HG03159 (cell line): Measurements from ENCODE around the gene WDR81.
"Not testable (repeated sequence)": the region's sequence is repeated elsewhere in the genome, so short reads cannot be mapped to it uniquely, and the experiment has no call there.

ENCODE experiments used
- ATAC-seq: cut with Tn5 transposase; IDR thresholded peaks from one replicate; pipeline ENCODE4 v1.9.1; 2021; ENCODE audit warnings: mild to moderate bottlenecking, moderate library complexity; ENCODE audit not compliant: unreplicated experiment

Gene WDR81

DNA sequence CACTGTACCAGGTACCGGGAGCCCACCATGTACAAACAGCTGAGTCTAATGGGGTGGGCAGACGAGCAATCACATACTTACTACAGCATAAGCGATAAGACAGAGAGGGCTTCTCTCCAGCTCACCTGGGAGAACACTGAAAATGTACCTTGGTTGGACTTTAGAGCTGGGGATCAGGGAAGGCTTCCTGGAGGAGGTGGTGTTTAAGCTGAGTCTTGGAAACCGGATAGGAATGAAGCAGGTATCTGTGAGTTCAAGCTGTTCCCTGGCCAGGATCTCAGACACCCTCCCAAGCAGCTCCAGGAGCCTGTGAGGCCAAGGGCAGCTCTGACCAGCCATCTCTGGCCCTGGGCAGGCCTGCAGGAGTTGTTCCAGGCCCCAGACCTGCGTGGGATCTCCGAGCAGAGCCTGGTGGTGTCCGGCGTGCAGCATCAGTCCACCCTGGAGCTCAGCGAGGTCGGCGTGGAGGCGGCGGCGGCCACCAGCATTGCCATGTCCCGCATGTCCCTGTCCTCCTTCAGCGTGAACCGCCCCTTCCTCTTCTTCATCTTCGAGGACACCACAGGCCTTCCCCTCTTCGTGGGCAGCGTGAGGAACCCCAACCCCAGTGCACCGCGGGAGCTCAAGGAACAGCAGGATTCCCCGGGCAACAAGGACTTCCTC is 29.4 kb downstream of the WDR81 start:
- ATAC-seq = no peak

DNA sequence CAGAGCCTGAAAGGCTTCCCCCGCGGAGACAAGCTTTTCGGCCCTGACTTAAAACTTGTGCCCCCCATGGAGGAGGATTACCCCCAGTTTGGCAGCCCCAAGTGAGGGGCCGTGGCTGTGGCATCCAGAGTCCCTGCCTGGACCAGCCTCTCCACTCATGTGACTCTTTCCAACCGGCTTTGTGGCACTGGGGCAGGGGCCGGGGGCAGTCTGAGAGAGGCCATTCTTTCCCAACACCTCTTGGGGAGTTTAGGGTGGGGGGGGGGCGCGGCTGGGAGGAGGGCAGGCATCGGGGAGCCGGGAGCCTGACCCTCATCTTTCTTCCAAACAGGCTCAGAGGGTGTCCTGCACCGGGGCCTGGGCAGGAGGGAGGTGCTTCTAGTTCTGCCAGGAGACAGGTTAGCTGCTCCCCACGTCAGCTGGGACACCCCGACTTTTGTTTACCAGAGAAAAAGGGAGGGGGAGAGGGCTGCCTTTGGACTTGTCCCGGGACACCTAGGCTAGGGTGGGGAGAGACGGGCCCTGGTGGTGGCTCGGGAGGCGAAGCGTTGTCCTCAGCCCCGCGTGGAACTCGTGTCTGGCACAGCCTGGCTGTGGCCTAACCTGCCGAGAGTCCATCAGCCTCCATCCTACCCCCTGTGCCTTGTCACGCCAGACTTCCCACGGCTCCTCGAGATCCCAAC is 30.1 kb downstream of the WDR81 start:
- ATAC-seq = no peak

DNA sequence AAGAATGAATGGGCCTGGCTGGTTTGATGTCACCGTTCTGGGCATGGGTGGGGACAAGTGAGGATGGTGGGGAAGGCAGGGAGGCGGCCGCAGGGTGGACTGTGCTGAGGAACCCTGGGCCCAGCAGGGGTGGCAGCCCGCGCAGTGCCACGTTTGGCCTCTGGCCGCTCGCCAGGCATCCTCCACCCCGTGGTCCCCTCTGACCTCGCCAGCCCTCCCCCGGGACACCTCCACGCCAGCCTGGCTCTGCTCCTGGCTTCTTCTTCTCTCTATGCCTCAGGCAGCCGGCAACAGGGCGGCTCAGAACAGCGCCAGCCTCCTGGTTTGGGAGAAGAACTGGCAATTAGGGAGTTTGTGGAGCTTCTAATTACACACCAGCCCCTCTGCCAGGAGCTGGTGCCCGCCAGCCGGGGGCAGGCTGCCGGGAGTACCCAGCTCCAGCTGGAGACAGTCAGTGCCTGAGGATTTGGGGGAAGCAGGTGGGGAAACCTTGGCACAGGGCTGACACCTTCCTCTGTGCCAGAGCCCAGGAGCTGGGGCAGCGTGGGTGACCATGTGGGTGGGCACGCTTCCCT is 30.8 kb downstream of the WDR81 start:
- no peak for ATAC-seq

DNA sequence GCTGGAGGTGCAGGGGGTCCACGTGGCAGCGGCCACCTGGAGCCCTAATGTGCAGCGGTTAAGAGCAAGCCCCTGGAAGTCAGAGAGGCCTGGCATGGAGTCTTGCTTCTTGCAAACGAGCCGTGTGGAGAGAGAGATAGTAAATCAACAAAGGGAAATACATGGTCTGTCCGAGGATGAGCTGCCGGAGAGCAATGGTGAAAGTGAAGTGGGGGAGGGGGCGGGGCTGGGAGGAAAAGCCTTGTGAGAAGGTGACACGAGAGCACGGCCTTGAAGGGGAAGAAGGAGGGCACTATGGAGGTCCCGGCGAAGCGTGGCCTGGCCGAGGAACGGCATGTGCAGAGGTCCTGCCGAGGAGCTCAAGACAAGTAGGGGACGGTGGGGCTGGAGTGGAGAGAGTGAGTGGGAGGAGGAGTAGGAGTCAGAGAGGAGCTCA is 31.3 kb downstream of the WDR81 start:
- ATAC-seq = no peak

DNA sequence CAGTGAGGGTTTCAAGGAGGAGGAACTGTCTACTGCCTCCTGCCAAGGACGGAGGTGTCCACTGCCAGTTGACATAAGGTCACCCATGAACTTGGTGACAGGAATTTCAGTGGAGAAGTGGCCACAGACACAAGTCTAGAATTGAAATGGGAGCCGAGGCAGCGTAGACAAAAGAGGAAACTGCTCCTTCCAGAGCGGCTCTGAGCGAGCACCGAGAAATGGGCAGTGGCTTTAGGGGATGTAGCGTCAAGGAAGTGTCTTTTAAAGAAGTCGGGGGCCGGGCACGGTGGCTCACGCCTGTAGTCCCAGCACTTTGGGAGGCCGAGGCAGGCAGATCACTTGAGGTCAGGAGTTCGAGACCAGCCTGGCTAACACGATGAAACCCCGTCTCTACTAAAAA is 34.3 kb downstream of the WDR81 start:
- no peak for ATAC-seq

DNA sequence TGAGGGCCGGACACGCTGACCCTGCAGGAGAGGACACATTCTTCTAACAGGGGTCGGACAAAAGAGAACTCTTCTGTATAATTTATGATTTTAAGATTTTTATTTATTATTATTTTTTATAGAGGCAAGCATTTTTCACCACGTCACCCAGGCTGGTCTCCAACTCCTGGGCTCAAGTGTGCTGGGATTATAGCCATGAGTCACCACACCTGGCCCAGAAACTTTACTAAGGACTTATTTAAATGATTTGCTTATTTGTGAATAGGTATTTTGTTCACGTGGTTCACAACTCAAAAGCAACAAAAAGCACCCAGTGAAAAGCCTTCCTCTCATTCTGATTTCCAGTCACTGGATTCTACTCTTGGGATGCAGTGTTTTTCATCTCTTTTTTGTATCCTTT is 35.0 kb downstream of the WDR81 start:
- no peak for ATAC-seq

DNA sequence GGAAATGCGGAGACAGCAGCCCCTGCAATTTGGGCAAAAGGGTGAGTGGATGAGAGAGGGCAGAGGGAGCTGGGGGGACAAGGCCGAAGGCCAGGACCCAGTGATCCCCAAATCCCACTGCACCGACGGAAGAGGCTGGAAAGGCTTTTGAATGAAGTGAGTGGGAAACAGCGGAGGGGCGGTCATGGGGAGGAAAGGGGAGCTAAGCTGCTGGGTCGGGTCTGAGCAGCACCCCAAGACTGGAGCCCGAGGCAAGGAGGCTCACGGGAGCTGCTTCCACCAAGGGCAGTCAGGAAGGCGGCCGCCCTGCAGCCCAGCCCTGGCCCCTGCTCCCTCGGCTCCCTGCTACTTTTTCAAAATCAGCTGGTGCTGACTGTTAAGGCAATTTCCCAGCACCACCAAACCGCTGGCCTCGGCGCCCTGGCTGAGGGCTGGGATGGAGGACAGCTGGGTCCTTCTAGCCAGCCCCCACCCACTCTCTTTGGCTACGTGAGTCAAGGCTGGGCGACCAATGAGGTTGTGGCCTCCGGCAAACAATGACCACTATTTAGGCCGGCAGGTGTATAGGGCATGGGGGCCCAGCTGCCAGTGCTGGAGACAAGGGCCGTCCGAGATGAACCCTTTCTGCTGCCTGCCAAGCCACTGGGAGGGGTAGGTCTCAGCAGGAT is 37.9 kb downstream of the WDR81 start:
- ATAC-seq = no peak

DNA sequence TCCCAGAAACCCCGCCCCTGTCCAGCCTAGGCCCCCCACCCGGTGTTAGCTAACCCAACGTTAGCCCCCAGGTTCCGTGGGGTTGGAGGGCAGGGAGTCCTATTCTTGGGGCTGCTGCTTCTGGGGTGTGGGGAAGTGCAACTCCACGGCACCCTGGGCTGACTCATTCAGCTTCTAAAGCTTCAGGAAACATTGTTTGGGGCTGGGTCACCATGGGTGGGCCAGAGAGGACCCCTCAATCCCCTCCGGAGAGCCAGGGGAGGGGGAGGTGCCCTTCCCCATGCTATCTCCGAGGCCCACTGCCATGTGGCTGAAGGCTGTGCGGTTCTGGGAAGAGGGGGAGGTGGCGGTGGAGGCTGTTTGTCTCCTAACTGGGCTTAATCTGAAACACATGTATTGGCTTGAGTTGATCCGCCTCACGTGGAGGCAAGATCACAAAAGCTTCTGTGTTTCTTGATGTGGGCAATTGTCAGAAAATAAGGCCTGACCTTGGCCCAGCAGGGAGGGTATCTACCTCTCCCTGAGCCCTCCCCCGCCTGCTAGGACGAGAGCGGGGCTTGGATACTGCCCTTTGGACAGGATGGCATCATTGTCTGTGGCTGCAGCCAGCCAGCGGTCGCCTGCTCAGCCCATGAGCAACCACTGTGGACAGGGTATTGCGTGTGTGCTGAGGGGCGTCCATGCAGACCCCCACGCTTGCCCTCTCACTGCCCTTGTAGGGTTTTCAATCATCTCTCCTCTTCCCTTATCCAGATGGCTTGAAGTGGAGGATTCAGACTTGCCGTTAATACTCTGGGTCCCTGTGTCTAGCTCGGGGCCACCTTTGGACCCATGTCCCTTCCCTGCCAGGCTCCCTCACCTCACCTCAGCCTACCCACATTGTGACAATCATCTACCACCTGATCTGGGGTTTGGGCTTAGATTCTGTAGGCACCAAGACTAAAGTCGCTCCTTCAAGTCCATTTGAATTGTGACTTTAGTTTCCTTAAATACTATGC is 38.7 kb downstream of the WDR81 start:
- no peak for ATAC-seq

DNA sequence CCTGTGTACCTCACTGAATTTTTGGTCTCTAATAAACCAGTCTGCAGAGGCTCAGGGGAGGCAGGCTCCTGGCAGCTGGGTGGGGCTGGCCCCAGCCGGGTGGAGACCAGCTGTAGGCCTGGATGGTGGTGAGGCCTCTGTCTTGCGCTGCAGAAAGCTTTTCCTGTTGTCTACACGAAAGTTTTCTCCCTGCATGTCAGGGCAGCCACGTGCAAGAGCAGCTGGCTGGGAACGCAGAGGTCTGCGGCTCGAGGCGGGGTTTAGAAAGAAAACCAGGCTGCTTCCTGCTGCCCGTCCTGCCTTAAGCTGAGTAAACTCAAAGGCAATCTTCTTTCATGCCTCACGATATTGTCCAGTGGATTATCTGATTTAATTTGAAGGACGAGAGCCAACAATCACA is 39.8 kb downstream of the WDR81 start:
- ATAC-seq = no peak

DNA sequence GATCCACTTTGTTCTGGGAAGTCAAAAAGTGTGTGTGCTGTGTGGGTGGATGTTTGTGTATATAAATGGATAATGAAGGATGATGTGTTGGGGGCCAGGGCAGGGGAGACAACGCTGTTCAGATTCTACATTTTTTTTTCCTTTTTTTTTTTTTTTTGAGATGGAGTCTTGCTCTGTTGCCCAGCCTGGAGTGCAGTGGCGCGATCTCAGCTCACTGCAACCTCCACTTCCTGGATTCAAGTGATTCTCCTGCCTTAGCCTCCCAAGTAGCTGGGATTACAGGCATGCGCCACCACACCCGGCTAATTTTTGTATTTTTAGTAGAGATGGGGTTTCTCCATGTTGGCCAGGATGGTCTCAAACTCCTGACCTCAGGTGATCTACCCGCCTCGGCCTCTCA is 40.2 kb downstream of the WDR81 start:
- not testable (repeated sequence) for ATAC-seq

DNA sequence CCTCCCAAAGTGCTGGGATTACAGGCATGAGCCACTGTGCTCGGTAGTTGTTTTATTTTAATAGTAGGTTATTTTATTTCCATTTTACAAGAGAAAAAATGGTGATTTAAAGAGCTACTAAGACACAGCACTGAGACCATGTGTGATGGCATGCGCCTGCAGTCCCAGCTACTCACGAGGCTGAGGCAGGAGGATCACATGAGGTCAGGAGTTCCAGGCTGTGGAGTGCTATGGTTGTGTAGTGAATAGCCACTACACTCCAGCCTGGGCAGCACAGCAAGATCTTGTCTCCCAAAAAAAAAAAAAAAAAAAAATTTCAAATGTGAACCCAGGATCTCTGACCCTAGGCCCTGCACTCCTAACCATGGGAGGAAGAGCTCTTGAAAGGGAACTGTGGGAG is 41.1 kb downstream of the WDR81 start:
- ATAC-seq = no peak

DNA sequence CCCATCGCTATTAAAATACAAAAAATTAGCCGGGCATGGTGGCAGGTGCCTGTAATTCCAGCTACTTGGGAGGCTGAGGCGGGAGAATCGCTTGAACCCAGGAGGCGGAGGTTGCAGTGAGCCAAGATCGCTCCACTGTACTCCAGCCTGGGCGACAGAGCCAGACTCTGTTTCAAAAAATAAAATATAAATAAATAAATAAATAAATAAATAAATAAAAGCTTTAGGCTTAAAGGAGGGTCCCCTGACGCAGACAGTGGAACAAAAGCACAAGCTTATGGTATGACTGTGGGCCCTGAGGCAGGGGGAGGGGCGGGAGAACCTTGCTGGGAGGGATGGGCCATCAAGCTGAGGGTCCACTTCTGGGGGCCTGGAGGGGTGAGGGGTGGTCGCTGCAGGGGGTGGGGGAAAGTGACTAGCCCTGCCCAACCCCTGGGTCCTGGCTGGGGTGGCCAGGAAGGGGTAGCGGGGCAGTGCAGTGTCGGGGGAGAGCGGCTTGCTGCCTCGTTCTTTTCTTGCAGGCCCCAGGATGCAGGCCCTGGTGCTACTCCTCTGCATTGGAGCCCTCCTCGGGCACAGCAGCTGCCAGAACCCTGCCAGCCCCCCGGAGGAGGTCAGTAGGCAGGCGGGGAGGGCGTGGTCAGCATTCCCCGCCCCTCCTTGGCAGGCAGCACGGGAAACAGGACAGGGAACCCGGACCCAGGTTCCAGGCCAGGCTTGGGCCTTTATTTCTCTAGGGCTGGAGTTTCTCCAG is 42.1 kb downstream of the WDR81 start:
- ATAC-seq = no peak

DNA sequence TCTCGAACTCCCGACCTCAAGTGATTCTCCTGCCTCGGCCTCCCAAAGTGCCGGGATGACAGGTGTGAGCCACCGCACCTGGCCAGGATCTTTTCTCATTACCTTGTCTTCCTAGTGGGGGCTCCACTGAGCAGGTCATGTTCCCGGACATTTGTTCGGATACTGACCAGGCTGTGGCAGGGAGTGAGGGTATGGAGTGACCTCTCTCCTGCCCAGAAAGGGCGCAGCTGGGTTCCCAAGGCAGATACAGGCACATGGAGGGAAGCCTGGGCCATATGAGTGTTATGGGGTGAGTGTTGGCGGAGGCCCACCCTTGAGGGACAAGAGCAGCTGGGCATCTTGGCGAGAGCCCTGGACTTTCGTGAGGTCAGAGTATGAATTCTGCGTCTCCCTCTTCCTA is 42.9 kb downstream of the WDR81 start:
- ATAC-seq = no peak

DNA sequence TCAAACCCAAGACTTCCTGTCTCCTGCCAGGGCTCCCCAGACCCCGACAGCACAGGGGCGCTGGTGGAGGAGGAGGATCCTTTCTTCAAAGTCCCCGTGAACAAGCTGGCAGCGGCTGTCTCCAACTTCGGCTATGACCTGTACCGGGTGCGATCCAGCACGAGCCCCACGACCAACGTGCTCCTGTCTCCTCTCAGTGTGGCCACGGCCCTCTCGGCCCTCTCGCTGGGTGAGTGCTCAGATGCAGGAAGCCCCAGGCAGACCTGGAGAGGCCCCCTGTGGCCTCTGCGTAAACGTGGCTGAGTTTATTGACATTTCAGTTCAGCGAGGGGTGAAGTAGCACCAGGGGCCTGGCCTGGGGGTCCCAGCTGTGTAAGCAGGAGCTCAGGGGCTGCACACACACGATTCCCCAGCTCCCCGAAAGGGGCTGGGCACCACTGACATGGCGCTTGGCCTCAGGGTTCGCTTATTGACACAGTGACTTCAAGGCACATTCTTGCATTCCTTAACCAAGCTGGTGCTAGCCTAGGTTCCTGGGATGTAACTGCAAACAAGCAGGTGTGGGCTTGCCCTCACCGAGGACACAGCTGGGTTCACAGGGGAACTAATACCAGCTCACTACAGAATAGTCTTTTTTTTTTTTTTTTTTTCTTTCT is 45.4 kb downstream of the WDR81 start:
- ATAC-seq = no peak

DNA sequence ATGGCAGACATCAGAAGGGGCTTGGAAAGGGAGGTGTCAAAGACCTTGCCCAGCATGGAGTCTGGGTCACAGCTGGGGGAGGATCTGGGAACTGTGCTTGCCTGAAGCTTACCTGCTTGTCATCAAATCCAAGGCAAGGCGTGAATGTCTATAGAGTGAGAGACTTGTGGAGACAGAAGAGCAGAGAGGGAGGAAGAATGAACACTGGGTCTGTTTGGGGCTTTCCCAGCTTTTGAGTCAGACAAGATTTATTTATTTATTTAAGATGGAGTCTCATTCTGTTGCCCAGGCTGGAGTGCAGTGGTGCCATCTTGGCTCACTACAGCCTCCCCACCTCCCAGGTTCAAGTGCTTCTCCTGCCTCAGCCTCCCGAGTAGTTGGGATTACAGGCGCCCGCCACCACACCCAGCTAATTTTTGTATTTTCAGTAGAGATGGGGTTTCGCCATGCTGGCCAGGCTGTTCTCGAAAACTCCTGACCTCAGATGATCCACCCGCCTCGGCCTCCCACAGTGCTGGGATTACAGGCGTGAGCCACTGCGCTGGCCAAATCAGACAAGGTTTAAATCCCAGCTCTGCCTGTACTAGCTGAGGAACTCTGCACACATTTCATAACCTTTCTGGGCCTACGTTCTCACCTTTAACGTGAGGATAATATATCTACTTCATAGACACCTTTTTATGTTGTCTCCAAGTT is 48.6 kb downstream of the WDR81 start:
- ATAC-seq = not testable (repeated sequence)

DNA sequence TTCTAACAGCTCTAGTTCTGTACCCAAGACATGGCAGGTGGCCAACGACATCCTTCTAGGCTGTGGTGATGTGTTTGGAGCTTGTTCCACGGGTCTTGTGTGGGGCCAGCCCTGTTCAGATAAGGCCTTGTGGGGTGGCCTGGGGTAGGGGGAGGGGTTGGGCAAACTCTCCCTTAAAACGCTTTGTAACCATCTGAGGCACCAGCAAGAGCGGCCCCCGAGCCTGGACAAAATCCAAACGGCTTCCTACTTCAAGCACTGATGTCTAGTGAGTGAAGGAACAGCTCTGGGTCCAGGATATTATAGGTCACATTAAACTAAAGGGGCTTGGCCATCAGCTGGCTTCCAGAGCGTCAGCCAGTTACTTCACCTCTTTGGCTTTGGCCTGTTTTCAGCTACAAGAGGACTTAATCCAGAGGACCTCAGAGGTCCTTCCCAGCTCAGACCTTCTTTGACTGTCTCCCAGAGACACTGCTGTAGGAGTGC is 49.2 kb downstream of the WDR81 start:
- no peak for ATAC-seq

DNA sequence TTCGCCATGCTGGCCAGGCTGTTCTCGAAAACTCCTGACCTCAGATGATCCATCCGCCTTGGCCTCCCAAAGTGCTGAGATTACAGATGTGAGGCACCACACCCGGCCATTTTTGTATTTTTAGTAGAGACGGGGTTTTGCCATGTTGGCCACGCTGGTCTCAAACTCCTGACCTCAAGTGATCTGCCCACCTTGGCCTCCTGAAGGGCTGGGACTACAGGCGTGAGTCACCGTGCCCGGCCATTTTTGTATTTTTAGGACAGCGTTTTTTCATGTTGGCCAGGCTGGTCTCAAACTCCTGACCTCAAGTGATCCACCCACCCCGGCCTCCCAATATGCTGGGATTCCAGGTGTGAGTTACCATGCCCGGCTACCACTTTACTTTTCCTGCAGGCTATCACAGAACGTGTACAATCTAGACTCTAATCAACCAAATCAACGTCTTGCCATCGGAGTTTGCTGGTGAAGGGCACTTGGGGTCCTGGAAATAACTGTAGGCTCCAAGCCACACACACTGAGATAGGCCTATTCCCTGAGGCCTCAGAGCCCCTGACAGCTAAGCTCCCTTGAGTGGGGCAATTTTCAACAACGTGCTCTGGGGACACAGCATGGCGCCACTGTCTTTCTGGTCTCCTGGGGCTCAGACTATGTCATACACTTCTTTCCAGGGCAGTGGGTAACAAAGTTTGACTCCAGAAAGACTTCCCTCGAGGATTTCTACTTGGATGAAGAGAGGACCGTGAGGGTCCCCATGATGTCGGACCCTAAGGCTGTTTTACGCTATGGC is 50.1 kb downstream of the WDR81 start:
- ATAC-seq = no peak

DNA sequence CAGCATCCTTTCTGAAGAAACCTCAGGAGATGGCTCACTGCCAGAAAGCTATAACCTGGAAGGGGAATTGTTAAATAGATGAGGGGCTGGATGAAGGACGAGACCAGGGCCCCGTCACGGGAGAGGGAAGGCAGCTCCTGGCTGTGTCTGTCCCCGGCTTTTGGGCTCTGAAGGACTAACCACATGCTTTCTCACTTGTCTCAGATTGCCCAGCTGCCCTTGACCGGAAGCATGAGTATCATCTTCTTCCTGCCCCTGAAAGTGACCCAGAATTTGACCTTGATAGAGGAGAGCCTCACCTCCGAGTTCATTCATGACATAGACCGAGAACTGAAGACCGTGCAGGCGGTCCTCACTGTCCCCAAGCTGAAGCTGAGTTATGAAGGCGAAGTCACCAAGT is 51.8 kb downstream of the WDR81 start:
- ATAC-seq = no peak
